Measurements from ENCODE around the gene COL19A1. TPM values are rescaled to one million over a fixed set of nuclear protein-coding genes. Genes with fewer than 3 reads are reported as not detected.

COL19A1 gene
- total RNA-seq, 1 donor: 1.3 TPM

GRCh38 chr6:69846312-69846711, 20.0 kb upstream of the COL19A1 start:
- TF ChIP-seq CTCF (IDR thresholded peaks at IDR 0.05; ENCODE audit: insufficient read depth, low read depth, low read length): no peak
- DNase-seq (ENCODE audit: low read depth): no peak
- no peak overlapping the region for H3K4me3 ChIP-seq (ENCODE audit: low read depth, low read length)

GRCh38 chr6:69846770-69847491, 19.4 kb upstream of the COL19A1 start:
- H3K4me3 ChIP-seq (ENCODE audit: low read depth, low read length): no peak overlapping the region
- TF ChIP-seq CTCF (IDR thresholded peaks at IDR 0.05; ENCODE audit: insufficient read depth, low read depth, low read length): no peak
- peak; percentile 30 for DNase-seq (ENCODE audit: low read depth)

- no peak for TF ChIP-seq CTCF (IDR thresholded peaks at IDR 0.05; ENCODE audit: insufficient read depth, low read depth, low read length)
- DNase-seq (ENCODE audit: low read depth): no peak
- H3K4me3 ChIP-seq (ENCODE audit: low read depth, low read length): no peak overlapping the region
These were observed 18.9 kb upstream of the COL19A1 start for GRCh38 chr6:69847492-69847788.

- TF ChIP-seq CTCF (IDR thresholded peaks at IDR 0.05; ENCODE audit: insufficient read depth, low read depth, low read length): no peak
- no peak for DNase-seq (ENCODE audit: low read depth)
These were observed 17.8 kb upstream of the COL19A1 start for GRCh38 chr6:69848552-69848951.

GRCh38 chr6:69852706-69853105, 13.7 kb upstream of the COL19A1 start:
- TF ChIP-seq CTCF (IDR thresholded peaks at IDR 0.05; ENCODE audit: insufficient read depth, low read depth, low read length): no peak
- no peak for DNase-seq (ENCODE audit: low read depth)
- no peak overlapping the region for H3K4me3 ChIP-seq (ENCODE audit: low read depth, low read length)

More at GRCh38 chr6:69848552-69848951, 17.8 kb upstream of the COL19A1 start:
- no peak overlapping the region for H3K4me3 ChIP-seq (ENCODE audit: low read depth, low read length)

GRCh38 chr6:69861986-69862385, 4.4 kb upstream of the COL19A1 start:
- DNase-seq (ENCODE audit: low read depth): no peak
- no peak for TF ChIP-seq CTCF (IDR thresholded peaks at IDR 0.05; ENCODE audit: insufficient read depth, low read depth, low read length)
- H3K4me3 ChIP-seq (ENCODE audit: low read depth, low read length): no peak overlapping the region

- TF ChIP-seq CTCF (IDR thresholded peaks at IDR 0.05; ENCODE audit: insufficient read depth, low read depth, low read length): no peak
These were observed 2.6 kb upstream of the COL19A1 start for GRCh38 chr6:69863766-69864165.

More at GRCh38 chr6:69863766-69864165, 2.6 kb upstream of the COL19A1 start:
- no peak overlapping the region for H3K4me3 ChIP-seq (ENCODE audit: low read depth, low read length)
- no peak for DNase-seq (ENCODE audit: low read depth)

Measured in fibroblast of villous mesenchyme (primary cell).